Measurements from ENCODE around the gene REPIN1. TPM values are rescaled to one million over a fixed set of nuclear protein-coding genes. Genes with fewer than 3 reads are reported as not detected.

The REPIN1 gene
- total and polyA plus RNA-seq, 9 of the 15 experiments (the other 6 are each of a cell fraction or from before 2014, with no cell fraction given): 8.1 to 283 (median 94.3) TPM

- no peak for TF ChIP-seq STAG1 (CRISPR knock-in tag; IDR thresholded peaks at IDR 0.05; ENCODE audit: borderline replicate concordance)
- no peak for TF ChIP-seq POLR3A (IDR thresholded peaks at IDR 0.05; ENCODE audit: borderline replicate concordance, extremely low read depth, insufficient read depth, insufficient read length)
- TF ChIP-seq GTF2A2 (tag; IDR thresholded peaks at IDR 0.05): no peak
- TF ChIP-seq TAL1 (IDR thresholded peaks at IDR 0.05): no peak
- TF ChIP-seq SMARCE1 (IDR thresholded peaks at IDR 0.05): 0 out of 2 replicates have a peak, but pooled peaks have one; percentile 18
- no peak for TF ChIP-seq CBX2 (IDR thresholded peaks at IDR 0.05; ENCODE audit: insufficient read depth, low read length, poor library complexity, severe bottlenecking)
- no peak for TF ChIP-seq FOSL1 (tag; conservative IDR thresholded peaks at IDR 0.05)
- TF ChIP-seq SMARCA4 (IDR thresholded peaks at IDR 0.05): 0 out of 2 replicates have a peak, but pooled peaks have one; percentile 24
- TF ChIP-seq UBTF (IDR thresholded peaks at IDR 0.05; ENCODE audit: borderline replicate concordance in 1 of 2, low read depth in 2 of 2, low read length in 2 of 2): no peak
- TF ChIP-seq SAFB (IDR thresholded peaks at IDR 0.05; ENCODE audit: borderline replicate concordance, low read depth, low read length): no peak
- TF ChIP-seq DNMT1 (IDR thresholded peaks at IDR 0.05): 0 out of 2 replicates have a peak, but pooled peaks have one; percentile 45
- no peak for TF ChIP-seq ZNF124 (CRISPR knock-in tag; IDR thresholded peaks at IDR 0.05)
Measured at GRCh38 chr7:150324373-150324961, 44.2 kb upstream of the REPIN1 start (continued).

Measured in K562 (cell line).